Astrocyte (in vitro differentiated cells and primary cell): Measurements from ENCODE around the gene PSMD2. TPM values are rescaled to one million over a fixed set of nuclear protein-coding genes. Genes with fewer than 3 reads are reported as not detected.

Experiments used
- DNase-seq: peaks from one replicate; pipeline ENCODE4 v3.0.0-alpha.2; 2010; ENCODE audit warnings: low read depth
- FAIRE-seq: peaks from 2 replicates; lab custom pipeline; 2011; peaks lifted over from hg19 to GRCh38; lab: Jason Lieb, UNC
- H2AFZ ChIP-seq: 2 replicates; pipeline ENCODE4 v1.6.0; 2012; ENCODE audit warnings: low read depth, low read length, inconsistent platforms
- H3K27ac ChIP-seq: 2 replicates; pipeline ENCODE4 v1.5.1; 2011; ENCODE audit warnings: low read depth, low read length, inconsistent platforms
- H3K27me3 ChIP-seq: 2 replicates; pipeline ENCODE4 v1.6.0; 2011; ENCODE audit warnings: low read length, inconsistent platforms; ENCODE audit not compliant: insufficient read depth
- H3K36me3 ChIP-seq: 2 replicates; pipeline ENCODE4 v1.5.1; 2011; ENCODE audit warnings: low read length, inconsistent platforms; ENCODE audit not compliant: insufficient read depth
- H3K4me1 ChIP-seq: 2 replicates; pipeline ENCODE4 v1.5.1; 2011; ENCODE audit warnings: low read length, inconsistent platforms; ENCODE audit not compliant: insufficient read depth
- H3K4me2 ChIP-seq: 2 replicates; pipeline ENCODE4 v1.6.0; 2012; ENCODE audit warnings: low read length, inconsistent platforms
- H3K4me3 ChIP-seq: 2 replicates; pipeline ENCODE4 v1.5.1; 2011; ENCODE audit warnings: low read depth, mild to moderate bottlenecking, low read length, inconsistent platforms; ENCODE audit not compliant: insufficient read depth
- H3K79me2 ChIP-seq: 2 replicates; pipeline ENCODE4 v1.6.0; 2012; ENCODE audit warnings: mild to moderate bottlenecking, low read length, inconsistent platforms; ENCODE audit not compliant: insufficient read depth
- H3K9ac ChIP-seq: 2 replicates; pipeline ENCODE4 v1.6.0; 2012; ENCODE audit warnings: mild to moderate bottlenecking, low read length, inconsistent platforms
- H3K9me3 ChIP-seq: 2 replicates; pipeline ENCODE4 v1.5.1; 2012; ENCODE audit warnings: low read depth, mild to moderate bottlenecking, low read length, inconsistent platforms; ENCODE audit not compliant: insufficient read depth
- H4K20me1 ChIP-seq: 2 replicates; pipeline ENCODE4 v1.6.0; 2012; ENCODE audit warnings: low read length, inconsistent platforms; ENCODE audit not compliant: insufficient read depth
- H3K27ac Mint-ChIP-seq: one replicate; pipeline ENCODE4 v1.8.0; 2021; ENCODE audit warnings: mild to moderate bottlenecking, mixed read lengths; ENCODE audit not compliant: unreplicated experiment
- H3K27me3 Mint-ChIP-seq: one replicate; pipeline ENCODE4 v1.8.0; 2021; ENCODE audit warnings: low read depth, mixed read lengths; ENCODE audit not compliant: unreplicated experiment
- H3K36me3 Mint-ChIP-seq: one replicate; pipeline ENCODE4 v1.8.0; 2021; ENCODE audit warnings: low read depth, mixed read lengths; ENCODE audit not compliant: unreplicated experiment
- H3K4me1 Mint-ChIP-seq: one replicate; pipeline ENCODE4 v1.8.0; 2021; ENCODE audit warnings: low read depth, mixed read lengths; ENCODE audit not compliant: unreplicated experiment
- H3K4me3 Mint-ChIP-seq: one replicate; pipeline ENCODE4 v1.8.0; 2021; ENCODE audit warnings: mild to moderate bottlenecking, moderate library complexity, mixed read lengths; ENCODE audit not compliant: unreplicated experiment
- H3K9me3 Mint-ChIP-seq: one replicate; pipeline ENCODE4 v1.8.0; 2021; ENCODE audit warnings: mild to moderate bottlenecking, mixed read lengths; ENCODE audit not compliant: unreplicated experiment
- CTCF ChIP-seq: IDR thresholded peaks from 2 replicates; pipeline ENCODE4 v1.5.1; 2011; ENCODE audit warnings: low read depth, mild to moderate bottlenecking, inconsistent platforms, low read length, moderate library complexity; ENCODE audit not compliant: insufficient read depth
- EZH2 ChIP-seq: IDR thresholded peaks from 2 replicates; pipeline ENCODE4 v1.6.1; 2012; ENCODE audit warnings: mild to moderate bottlenecking, low read length, inconsistent platforms; ENCODE audit not compliant: insufficient read depth
- total RNA-seq: library from RNA; stranded (reverse); gene quantifications from 2 replicates; pipeline ENCODE4 v1.2.1, GENCODE V29; 2021

The PSMD2 gene
- total RNA-seq, 1 donor from 2014 or later = 588 TPM

- no peaks in the 10 kb centered on the region for H3K79me2 ChIP-seq
- FAIRE-seq (no peak), DNase-seq (no peak)
- no peaks in the 10 kb centered on the region for H3K4me1 ChIP-seq
- no peaks in the 10 kb centered on the region for H3K36me3 ChIP-seq
- Mint-ChIP-seq H3K9me3 (peaks cover 5% of the 10 kb centered on the region), H3K27ac (no peak overlapping the region), H3K27me3 (peaks cover 61% of the 10 kb centered on the region), H3K36me3 (no peaks in the 10 kb centered on the region), H3K4me3 (no peak overlapping the region), H3K4me1 (no peaks in the 10 kb centered on the region)
- H3K4me3 ChIP-seq = no peak overlapping the region
- no peaks in the 10 kb centered on the region for H3K9me3 ChIP-seq
- no peaks in the 10 kb centered on the region for H4K20me1 ChIP-seq
- H3K4me2 ChIP-seq = peak overlapping the region; percentile 67
- H2AFZ ChIP-seq = peak overlapping the region; percentile 24
- no peak overlapping the region for H3K27ac ChIP-seq
- H3K9ac ChIP-seq = no peak overlapping the region
- peaks cover 39% of the 10 kb centered on the region for H3K27me3 ChIP-seq
- no peak for TF ChIP-seq CTCF
- TF ChIP-seq EZH2 = no peak
Measured at GRCh38 chr3:184275381-184275701, 23.7 kb upstream of the PSMD2 start.

- no peaks in the 10 kb centered on the region for H4K20me1 ChIP-seq
- no peak within 1 kb of the TSS for H3K9ac ChIP-seq
- no peak within 1 kb of the TSS for H3K4me3 ChIP-seq
- no peaks in the 10 kb centered on the region for H3K4me1 ChIP-seq
- Mint-ChIP-seq H3K27ac (no peak within 1 kb of the TSS), H3K27me3 (peaks cover 67% of the 10 kb centered on the region), H3K4me3 (no peak within 1 kb of the TSS), H3K4me1 (no peaks in the 10 kb centered on the region), H3K9me3 (peaks cover 5% of the 10 kb centered on the region), H3K36me3 (no peaks in the 10 kb centered on the region)
- no peaks in the 10 kb centered on the region for H3K9me3 ChIP-seq
- FAIRE-seq (no peak), DNase-seq (no peak)
- H3K36me3 ChIP-seq = no peaks in the 10 kb centered on the region
- TF ChIP-seq EZH2 = peak; percentile 68
- TF ChIP-seq CTCF = no peak
- H2AFZ ChIP-seq = peak within 1 kb of the TSS; percentile 39
- no peak within 1 kb of the TSS for H3K27ac ChIP-seq
- H3K27me3 ChIP-seq = peaks cover 39% of the 10 kb centered on the region
- H3K79me2 ChIP-seq = no peaks in the 10 kb centered on the region
- H3K4me2 ChIP-seq = peak within 1 kb of the TSS; percentile 67
Measured at GRCh38 chr3:184275961-184276910, 22.8 kb upstream of the PSMD2 start, which contains the start of gene ECE2. ECE2 (plus strand) TSS chr3:184276022; CDS start chr3:184276154, 132 bp downstream.

GRCh38 chr3:184277366-184277765 is 21.7 kb upstream of the PSMD2 start:
- H3K4me1 Mint-ChIP-seq = no peaks in the 10 kb centered on the region
- Histone ChIP-seq H3K27ac (no peak overlapping the region), H2AFZ (no peak overlapping the region), H3K4me2 (no peak overlapping the region), H4K20me1 (no peaks in the 10 kb centered on the region), H3K4me1 (no peaks in the 10 kb centered on the region), H3K9ac (no peak overlapping the region), H3K36me3 (no peaks in the 10 kb centered on the region), H3K27me3 (peaks cover 39% of the 10 kb centered on the region), H3K9me3 (no peaks in the 10 kb centered on the region), H3K79me2 (no peaks in the 10 kb centered on the region), H3K4me3 (no peak overlapping the region)
- H3K27ac Mint-ChIP-seq = no peak overlapping the region
- no peak for FAIRE-seq
- peaks cover 71% of the 10 kb centered on the region for H3K27me3 Mint-ChIP-seq
- peaks cover 5% of the 10 kb centered on the region for H3K9me3 Mint-ChIP-seq
- H3K36me3 Mint-ChIP-seq = peaks cover 2% of the 10 kb centered on the region
- TF ChIP-seq EZH2 (no peak), CTCF (no peak)
- no peak overlapping the region for H3K4me3 Mint-ChIP-seq
- no peak for DNase-seq
